GM12873 (cell line): ENCODE data around the gene ABLIM1.

Experiments
- TF ChIP-seq, protein P1 (sequence below): IDR thresholded peaks from 2 replicates; pipeline ENCODE4 v1.5.1; 2012; ENCODE audit warnings: low read depth, mild to moderate bottlenecking, moderate library complexity, low read length, control low read depth; ENCODE audit not compliant: insufficient read depth; ENCODE audit errors: missing control alignments

ABLIM1 gene

DNA sequence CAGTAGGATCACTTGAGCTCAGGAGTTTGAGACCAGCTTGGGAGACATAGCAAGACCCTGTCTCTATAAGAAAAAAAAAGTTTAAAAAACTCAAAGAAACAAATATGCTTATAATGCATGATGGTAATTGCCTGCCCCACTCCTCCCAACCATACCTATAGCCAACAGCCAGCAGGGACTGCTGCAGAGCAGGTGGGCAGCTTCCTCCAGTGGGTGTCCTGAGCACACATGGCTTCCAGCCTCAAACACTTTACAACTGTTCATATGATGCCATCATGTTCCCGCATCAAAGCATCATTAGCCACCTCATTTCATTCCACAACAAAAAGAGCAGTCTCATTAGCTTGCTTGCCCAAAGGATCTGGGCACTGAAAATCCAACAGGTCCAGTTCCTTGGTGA, 42.0 kb downstream of the ABLIM1 start:
- TF ChIP-seq, protein P1, sequence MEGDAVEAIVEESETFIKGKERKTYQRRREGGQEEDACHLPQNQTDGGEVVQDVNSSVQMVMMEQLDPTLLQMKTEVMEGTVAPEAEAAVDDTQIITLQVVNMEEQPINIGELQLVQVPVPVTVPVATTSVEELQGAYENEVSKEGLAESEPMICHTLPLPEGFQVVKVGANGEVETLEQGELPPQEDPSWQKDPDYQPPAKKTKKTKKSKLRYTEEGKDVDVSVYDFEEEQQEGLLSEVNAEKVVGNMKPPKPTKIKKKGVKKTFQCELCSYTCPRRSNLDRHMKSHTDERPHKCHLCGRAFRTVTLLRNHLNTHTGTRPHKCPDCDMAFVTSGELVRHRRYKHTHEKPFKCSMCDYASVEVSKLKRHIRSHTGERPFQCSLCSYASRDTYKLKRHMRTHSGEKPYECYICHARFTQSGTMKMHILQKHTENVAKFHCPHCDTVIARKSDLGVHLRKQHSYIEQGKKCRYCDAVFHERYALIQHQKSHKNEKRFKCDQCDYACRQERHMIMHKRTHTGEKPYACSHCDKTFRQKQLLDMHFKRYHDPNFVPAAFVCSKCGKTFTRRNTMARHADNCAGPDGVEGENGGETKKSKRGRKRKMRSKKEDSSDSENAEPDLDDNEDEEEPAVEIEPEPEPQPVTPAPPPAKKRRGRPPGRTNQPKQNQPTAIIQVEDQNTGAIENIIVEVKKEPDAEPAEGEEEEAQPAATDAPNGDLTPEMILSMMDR: no peak

DNA sequence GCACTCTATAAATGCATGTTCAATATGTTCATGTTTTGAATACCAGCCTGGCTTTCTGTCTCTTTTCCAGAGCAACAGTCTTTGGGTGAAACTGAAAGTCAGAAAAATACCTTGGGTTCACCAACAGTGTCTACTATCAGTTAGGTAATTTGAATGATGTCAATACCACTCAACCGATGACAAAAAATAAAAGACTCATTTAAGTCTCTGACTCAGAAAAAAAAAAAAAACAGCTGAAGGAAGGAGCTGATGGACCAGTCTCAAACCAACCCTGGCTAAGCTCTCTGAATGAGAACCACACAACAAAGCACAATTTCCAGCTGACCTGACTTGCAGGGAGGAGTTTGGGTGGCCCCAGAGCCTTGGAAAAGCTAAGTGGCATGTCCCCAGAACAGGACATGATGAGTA, 42.5 kb downstream of the ABLIM1 start:
- TF ChIP-seq, protein P1: no peak

DNA sequence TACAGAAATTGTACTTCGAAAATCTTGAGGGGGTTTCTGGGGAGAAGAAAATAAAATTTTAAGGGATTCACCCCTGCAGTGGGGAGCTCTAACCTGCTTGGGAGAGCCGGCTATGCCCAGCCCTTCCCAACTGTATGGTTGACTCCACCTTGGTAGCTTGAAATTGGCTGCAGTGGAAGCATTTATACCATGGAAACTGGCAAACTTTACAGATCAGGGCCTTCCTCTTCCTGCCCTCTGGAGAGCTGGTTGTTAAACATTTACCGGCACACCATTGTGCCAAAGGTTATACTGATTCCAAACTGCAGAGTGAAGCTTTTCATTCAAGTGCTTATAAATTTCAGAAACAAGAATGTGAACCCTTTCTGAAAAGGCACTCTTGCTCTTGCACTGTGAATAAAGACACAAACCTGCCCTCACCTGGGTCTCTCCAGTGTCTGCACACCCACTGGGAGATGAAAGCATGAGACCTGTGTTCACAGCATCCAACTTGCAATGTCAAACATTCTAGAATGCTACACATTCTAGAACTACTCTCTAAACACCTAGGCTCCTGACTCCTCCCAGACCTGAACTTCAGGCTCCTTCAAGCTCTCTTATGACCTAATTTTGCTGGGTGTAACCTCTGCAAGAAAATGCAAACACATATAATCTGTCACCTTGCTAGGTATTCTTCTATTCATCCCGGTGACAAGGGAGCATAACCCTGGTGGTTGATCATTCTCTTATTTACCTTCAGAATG, 44.7 kb downstream of the ABLIM1 start:
- TF ChIP-seq, protein P1: no peak

DNA sequence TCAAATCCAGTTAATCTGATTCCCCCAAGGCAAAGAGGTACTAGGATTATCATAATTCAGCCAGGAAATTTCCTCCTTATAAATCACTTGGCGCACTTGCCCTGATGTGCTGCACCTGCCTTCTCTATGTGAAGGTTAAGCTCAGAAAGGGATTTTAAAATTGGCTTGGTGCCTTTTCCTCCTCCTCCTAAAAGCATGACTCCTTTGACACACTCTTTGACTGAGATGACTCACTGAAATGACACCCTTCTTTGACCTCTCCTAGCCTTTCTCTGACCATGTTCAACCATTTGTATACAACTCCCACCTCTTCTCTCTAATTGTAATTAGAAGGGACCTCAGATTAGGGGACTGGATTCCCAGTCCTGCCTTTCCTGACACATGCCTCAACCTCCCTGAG, 46.5 kb downstream of the ABLIM1 start:
- TF ChIP-seq, protein P1: no peak

DNA sequence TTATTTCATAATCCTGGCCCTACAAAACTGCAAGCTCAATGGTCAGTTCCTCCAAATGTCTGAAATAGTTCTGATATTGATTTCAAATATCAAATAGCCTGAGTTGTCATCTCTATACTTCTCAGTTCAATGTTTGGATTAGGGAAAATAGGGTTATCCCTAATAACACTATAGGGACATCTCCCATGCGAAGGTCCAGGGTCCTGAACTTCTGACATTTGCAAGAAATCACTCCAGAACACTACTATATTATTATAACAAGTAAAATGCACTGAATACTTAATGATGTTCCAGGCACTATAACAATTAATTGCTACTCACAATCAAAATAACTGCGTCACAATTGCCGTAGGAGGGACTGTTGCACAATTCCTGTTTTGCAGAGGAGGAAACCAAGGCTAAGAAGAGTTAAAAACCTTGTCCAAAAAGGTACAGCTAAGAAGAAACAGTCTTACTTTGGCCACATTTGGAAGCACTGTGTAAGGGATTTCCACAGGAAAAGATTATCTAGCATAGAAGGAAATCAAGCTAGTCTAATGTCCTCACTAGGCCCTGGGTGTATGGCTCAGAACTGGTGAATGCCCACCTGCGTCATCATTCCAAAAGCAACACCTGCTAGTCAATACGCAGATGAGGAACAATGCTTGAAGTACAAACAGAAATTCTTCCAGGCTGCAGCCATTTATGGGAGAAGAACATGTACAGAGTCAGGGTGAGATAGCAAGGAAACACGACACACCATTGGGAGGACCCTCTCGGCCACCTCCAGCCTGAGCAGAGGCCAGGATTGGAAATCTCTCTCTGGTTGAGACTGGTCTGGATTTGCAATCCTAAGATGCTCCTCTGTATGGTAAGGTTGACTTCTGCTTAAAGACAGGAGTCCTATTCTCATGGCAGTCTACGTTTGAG, 48.3 kb downstream of the ABLIM1 start:
- TF ChIP-seq, protein P1: no peak

DNA sequence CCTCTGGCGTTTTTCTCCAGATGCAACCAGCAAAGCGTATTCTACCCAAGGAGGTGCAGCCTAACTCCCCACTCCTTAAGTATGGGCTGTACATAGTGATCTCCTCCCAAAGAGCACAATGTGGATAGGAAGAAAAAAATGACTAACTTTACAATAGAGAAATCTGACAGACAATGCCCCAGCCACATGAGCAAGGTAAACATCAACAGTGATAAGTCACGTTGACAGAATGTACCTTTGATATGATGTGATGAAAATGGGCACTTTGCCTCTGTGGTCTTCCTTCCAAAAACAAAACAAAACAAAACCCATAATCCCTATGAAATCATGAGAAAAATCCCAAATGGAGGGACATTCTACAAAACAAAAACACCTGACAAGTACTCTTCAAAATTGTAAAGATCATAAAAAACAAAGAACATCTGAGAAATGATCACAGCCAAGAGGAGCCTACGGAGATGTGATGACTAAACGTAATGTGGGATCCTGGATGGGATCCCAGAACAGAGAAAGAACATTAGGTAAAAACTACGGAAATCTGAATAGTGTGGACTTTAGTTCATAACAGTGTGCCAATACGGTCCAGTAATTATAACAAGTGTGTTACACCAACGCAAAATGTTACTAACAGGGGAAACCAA, 50.6 kb downstream of the ABLIM1 start:
- TF ChIP-seq, protein P1: no peak

DNA sequence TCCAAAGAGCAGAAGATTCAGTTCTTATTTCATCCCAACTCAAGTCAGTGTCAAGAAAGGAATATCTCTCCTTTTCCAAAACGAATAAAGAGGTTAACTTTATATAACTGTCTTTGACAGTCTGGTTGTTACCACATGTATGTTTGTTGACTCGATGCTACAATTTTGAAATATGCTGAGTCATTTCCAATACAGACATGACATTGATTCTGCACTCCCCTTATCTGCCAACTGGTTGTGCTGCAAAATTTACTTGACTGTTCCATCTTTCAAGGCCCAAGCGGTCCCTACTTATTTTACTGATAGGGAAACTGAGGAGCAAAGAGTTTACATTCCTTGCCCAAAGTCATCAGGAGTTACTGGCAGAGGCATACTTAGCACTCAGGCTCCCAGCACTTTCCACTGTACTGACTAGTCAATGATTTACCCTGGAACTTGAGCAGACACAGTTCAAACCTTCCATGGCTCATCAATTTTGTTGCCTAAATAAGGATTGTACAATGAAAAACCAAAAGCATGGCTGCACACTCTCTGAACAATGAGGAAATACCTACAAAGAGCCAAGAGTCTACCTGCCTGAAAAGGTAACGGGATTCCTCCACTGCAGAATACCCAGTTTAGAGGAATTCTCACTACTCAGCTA, 52.8 kb downstream of the ABLIM1 start:
- TF ChIP-seq, protein P1: no peak
